GM13977 (cell line): ENCODE results near the gene OXTR.

Experiments used
- DNase-seq: peaks from one replicate; pipeline ENCODE4 v3.0.0; 2012; ENCODE audit warnings: low spot score
- CTCF ChIP-seq: IDR thresholded peaks from 2 replicates; pipeline ENCODE4 v1.5.1; 2012; ENCODE audit warnings: mild to moderate bottlenecking, control low read depth; ENCODE audit not compliant: insufficient read depth; ENCODE audit errors: extremely low read depth, missing control alignments
- in situ Hi-C: fragments of 300-500 bp; cut with MboI; formaldehyde crosslinking; loops from one replicate; pipeline ENCODE4 v1.12.0; 2022; ENCODE audit warnings: low sequenced_read_pairs, low pct_unique_long_range_greater_than_20kb, mixed read lengths, inconsistent platforms; ENCODE audit not compliant: unreplicated experiment

OXTR gene

GRCh38 chr3:8764528-8764927 lies 4.9 kb downstream of the OXTR start:
- in situ Hi-C loops, result no loop called here
- no peak for DNase-seq
- TF ChIP-seq CTCF, result no peak

GRCh38 chr3:8762607-8763377 lies 6.6 kb downstream of the OXTR start:
- in situ Hi-C loops, result no loop called here
- no peak for DNase-seq
- no peak for TF ChIP-seq CTCF

GRCh38 chr3:8761866-8762265 lies 7.5 kb downstream of the OXTR start:
- DNase-seq, result no peak
- no peak for TF ChIP-seq CTCF
- in situ Hi-C loops, result no loop called here

- TF ChIP-seq CTCF, result no peak
- in situ Hi-C loops, result no loop called here
Observed at GRCh38 chr3:8760506-8760905, 8.9 kb downstream of the OXTR start.

GRCh38 chr3:8760091-8760490 lies 9.3 kb downstream of the OXTR start:
- in situ Hi-C loops, result no loop called here
- no peak for TF ChIP-seq CTCF
- no peak for DNase-seq

More at GRCh38 chr3:8760506-8760905, 8.9 kb downstream of the OXTR start:
- DNase-seq, result no peak

- no peak for TF ChIP-seq CTCF
- in situ Hi-C loops, result no loop called here
- DNase-seq, result no peak
Observed at GRCh38 chr3:8759038-8759707, 10.2 kb downstream of the OXTR start.
